Stimulated activated CD8-positive, alpha-beta memory T cell treated with anti-CD3 and anti-CD28 coated beads, Interleukin-7, amount 100 ng/mL, for 24 hours (primary cell): ENCODE data around the gene TPST1.
"Not testable (repeated sequence)": the region's sequence is repeated elsewhere in the genome, so short reads cannot be mapped to it uniquely, and the experiment has no call there.

Experiments
- DNase-seq: peaks from one replicate; pipeline ENCODE4 v3.0.0-alpha.2; 2020; ENCODE audit warnings: low read depth

TPST1 gene

DNA sequence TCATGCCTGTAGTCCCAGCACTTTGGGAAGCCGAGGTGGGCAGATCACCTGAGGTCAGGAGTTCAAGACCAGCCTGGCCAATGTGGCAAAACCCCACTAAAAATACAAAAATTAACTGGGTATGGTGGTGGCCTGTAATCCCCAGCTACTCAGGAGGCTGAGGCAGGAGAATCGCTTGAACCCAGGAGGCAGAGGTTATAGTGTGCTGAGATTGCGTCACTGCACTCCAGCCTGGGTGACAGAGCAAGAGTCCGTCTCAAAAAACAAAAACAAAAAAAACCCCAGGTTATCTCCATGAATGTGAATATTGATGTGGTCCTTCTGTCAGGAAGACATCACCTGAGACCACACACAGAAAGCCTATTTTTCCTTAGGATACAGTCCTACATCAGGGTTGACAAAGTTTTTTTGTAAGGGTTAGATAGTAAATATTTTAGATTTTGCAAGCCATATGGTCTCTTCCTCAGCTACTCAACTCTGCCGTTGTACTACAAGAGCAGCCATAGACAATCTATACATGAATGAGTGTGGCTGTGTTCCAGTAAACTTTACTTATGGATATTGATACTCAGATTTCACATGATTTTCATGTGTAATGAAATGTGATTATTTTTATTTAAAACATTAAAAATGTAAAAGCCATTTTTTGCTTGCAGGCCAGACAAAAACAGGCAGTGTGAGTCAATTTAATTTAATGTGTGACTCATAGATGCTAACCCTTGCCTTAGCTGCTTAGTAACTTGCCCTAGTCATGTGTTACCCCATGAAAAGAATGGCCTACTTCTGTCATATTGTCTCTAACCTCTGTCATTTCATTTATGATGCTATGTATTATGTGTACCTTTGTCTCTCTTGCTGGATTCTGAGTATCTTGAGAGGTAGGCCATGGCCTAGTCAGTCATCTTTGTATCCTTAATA is 78.1 kb downstream of the TPST1 start:
- no peak for DNase-seq

DNA sequence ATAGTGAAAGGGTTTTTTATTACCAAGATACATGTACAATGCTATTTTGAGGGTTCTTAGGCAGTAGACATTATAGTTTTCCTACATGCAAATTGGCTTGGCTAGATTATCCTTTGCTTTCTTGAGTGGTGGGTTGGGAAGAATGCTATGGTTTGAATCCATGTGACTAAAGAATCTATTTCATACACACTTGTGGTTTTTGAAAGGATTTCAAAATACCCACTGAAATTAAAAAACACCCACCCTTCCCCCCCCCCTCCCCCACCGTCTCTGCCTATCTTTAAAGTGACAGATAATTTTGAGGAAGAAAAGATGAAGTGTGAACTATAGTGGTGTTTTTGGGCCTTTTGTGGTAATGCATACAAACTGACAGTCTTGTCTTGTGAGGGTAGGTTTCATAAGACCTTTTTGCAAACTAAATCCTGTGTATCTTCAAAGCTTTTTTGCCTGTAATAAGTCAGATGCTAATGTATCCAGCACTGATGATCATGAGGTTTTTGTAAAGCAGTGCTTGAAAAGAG is 90.9 kb downstream of the TPST1 start:
- no peak for DNase-seq

DNA sequence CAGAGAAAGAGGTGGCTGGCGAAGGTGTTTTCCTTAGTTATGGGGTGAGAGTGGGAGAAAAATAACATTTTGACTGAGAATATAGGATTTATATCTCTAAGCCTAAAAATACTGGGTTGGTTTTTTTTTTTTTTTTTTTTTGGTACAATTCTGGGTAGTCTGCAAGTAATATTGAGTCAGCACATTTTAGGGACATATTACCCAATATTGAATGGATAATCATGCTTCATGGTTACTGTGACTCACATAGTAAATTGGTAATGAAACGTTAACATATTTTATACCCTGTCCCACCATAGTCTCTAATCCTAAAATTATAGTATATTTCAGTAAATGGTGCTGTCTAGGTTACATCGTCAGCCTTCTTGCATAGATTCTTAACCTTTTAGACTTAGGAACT is 91.4 kb downstream of the TPST1 start:
- no peak for DNase-seq

DNA sequence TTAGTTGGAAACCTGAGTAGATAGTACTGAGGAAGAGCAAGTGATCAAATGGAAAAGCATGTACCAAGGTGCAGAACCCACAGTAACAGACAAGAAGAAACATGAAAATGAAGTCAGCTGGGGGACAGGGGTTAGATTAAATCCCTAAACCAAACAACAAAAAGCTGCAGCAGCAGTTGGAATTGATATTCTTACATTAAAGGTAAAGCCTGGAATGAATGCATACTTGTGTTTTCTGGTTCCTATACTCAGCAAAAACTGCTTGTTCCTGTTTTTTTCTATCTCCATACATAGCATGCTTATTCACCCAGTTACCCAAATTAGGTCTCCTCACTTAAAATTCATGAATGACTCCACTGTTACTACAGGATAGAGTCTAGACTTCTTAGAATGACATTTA is 92.4 kb downstream of the TPST1 start:
- no peak for DNase-seq

DNA sequence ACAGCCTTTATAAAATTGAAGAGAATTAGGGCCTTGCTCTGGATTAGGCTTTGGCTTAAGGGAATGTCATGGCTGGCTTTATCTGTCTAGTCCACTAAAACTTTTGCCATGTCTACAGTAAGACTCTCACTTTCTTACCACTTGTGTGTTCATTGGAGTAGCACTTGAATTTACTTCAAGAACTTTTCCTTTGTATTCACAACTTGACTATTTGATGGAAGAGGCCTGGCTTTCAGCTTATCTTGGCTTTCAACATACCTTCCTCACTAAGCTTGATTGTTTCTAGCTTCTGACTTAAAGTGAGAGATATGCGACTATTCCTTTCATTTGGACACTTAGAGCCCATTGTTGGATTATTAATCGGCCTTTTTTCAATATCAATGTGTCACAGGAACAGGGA is 96.1 kb downstream of the TPST1 start:
- no peak for DNase-seq

DNA sequence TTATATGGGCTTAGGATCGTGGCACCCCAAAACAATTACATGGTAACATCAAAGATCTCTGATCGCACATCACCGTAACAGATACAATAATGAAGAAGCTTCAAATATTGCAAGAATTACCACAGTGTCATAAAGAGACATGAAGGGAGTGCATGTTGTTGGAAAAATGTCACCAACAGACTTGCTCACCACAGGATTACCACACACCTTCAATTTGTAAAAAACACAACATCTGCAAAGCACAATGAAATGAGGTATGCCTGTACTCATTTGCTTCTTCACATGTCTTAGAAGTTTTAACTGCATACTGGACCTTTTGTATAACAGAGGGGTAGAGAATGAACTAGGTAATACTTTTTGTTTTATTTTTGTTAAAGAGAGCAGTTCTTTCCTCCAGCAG is 96.6 kb downstream of the TPST1 start:
- DNase-seq = no peak

DNA sequence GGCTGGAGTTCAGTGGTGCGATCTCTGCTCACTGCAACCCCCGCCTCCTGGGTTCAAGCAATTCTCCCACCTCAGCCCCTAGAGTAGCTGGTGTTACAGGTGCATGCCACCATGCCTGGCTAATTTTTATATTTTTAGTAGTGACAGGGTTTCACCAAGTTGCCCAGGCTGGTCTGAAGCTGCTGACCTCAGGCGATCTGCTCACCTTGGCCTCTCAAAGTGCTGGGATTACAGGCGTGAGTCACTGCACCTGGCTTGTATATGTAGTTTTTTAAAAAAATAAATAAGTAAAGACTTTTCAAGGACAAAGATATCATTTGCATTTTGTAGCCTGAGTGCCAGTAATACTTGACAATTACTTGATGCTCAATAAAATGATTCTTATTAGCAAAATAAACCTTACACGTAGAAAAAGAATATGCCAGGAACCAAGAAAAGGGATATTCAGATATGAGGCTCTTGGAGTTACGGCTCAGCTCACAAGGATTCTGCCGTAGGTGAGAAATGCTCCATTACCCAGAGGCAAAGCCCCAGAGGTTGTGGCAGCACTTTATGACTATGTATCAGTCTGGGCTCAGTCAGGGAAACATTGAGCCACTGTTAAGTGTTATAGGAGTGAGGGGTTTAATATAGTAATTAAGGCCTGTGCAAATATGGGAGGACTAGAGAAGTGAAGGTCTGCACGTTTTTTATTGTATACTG is 98.5 kb downstream of the TPST1 start:
- DNase-seq = no peak

DNA sequence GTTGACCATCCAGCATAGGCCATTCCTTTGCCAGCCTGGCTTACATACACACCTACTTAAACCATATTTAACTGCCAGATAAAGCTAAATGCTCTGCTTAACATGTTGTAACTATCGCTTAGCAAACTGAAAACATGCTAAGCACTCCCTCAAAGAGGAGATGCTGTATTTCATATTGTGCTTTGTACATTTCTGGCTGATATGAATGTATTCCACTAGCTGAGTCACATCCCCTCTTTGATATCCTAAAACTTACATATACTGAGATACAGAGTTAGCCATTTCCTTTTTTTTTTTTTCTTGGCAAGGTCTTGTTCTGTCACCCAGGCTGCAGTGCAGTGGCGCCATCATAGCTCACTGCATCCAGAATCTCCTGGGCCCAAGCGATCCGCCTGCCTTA is 99.4 kb downstream of the TPST1 start:
- no peak for DNase-seq

DNA sequence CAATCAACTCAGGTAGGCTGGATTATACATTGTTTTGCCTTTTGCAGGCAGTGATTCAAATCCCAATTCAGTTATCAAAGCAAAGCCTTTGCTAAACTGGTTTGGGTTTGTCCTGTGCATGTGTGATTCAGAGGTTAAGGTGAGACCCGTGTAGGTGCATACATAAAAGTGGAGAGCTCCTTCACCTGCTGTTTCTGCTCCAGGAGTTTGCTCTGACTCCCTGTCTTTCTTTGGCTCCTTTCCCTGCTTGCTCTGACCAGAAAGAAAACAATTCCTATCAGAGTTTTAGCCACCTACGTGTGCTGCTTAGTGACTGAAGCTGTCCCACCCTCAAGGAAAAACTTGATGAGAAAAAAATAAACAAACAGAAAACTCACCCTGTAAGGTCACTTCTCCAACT is 101.1 kb downstream of the TPST1 start:
- DNase-seq = no peak

DNA sequence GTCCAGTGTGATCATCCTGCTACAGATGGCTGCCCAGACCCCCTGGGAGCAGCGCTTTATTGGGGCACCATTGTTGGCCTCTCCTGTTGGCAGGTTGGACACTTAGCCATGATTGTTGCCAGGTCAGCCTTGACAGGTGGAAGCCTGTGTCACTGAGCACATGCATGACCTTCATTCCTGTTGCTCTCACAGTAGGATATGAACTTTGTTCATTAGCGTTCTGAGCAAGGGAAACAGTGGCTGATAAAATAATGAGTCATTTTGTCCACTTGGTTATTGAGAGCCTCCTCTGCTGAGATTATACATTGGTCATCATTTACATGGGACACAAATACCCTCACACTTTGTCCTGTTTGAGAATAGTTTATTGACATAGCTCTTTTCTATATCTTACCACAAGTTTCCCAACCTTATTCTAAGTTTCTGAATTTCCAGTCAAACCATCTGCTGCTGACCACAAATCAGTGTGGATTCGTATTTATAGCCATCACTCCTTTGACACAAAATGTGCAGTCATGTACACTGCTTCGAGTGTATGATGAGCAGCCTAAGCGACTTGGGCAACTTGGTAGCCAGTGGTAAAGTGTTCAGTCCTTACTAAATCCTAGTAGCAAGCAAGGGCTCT is 102.6 kb downstream of the TPST1 start:
- no peak for DNase-seq

DNA sequence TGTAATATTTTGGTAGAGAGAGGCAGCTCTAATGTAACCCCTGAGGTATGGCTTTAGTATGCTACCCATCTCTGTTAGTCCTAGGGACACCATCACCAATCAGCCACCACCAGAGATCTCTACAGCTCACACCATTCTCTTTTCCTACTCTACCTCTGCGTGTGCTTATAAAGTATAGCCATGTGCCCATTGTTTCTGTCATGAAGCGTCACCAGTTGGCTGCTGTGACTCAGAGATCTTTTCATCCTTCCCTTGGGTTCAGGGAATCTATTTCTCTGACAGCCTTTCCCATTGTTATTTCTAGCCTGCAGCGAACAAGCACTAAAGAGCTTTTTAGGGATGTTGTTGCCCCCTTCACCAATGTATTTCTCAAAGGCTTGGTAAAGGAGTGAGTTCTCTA is 103.3 kb downstream of the TPST1 start:
- DNase-seq = no peak

DNA sequence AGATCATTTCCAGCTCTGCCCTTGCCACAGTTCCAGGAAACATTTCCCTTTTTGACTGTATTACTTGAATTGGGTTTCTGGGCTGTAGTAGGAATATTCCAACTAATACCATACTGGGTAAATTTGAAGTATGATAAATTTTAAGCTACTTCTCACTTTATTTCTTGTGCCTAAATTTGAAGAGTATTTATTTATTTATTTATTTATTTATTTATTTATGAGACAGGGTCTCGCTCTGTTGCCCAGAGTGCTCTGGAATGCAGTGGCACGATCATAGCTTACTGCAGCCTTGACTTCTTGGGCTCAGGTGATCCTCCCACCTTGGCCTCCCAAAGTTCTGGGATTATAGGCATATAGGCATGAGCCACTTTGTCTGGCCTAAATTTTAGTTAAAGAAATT is 105.5 kb downstream of the TPST1 start:
- DNase-seq = no peak

DNA sequence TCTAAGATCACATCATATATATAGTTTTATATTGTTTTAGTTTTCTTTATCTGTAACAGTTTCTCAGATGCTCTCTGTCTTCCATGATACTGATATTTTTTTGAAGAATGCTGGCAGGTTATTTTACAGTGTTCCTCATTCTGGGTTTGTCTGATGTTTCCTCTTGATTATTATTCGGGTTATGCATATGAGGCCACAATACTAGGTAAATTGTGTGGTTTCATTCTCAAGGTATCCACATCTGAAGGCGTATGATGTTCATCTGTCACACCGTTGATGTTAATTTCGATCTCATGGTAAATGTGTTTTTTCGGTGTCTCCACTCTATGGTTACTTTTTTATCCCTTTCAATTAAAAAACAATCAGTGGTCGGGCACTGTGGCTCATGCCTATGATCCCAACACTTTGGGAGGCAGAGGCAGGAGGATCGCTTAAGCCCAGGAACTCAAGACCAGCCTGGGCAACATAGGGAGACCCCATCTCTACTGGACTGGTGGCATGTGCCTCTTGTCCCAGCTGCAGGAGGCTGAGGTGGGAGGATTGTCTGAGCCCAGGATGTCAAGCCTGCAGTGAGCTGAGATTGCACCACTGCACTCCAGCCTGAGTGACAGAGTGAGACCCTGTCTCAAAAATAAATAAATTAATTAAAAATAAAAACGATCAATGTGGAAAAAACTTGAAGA is 108.9 kb downstream of the TPST1 start:
- no peak for DNase-seq

DNA sequence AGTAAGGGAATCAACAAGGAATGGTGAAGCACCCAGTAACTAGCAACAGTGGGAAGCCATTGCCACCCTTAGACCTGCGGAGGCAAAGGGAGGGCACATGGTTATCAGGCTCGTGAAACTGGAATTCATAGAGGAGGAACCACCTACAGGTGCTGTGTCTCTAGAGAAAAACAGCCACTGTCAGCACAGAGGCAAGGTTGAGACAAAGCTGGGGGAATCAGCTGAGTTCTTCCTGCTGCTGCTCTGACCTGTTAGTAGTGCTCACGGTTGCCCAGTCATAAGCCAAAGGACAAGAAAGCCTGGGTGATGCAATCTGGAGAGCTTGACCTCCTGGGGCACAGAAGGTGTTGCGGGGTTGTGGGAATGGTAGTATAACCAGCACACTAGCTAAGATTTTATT is 110.1 kb downstream of the TPST1 start:
- DNase-seq = no peak

DNA sequence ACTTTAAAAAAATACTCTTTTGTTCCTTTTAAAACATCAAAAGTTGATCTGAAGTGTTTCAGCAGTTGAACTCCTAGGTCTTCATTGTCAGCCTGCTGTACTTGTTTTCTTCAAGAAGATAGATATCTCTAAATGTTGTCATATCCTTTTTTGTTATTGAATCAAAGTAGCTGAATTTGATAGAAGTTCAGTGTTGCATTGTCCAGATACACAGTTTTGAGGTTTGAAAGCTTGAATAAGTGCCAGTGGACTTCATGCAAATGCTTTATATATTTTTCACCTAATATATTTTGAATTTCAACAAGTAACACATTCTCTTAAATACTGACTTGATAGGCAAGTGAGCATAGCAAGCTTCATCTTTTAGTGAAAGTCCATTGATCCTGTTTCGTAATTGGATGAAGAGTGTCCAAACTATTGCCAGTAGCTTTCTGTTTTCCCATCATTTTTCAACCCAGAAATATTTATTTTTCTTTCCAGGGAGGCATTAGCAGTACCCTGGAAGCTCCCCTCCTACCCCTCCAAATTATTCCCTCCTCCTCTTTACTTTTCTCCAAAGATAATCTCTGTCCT is 114.4 kb downstream of the TPST1 start:
- no peak for DNase-seq

DNA sequence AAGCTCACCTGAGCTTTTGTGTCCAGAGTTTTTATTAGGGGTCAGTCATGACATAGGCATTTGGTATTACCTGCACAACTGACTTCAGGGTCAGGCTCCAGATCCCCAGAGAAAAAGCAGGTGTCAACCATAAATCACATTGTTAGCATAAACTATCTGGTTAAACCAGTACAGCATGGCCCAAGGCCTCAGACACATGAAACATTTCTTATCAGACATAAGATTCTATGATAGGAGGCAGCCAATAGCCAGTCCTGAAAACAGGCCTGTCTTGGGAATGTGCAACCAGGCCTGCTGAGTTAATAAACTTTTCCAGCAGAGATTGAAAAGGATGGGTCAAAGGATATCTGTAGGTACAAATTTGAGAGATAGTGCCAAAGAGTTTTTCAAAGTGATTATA is 116.1 kb downstream of the TPST1 start:
- DNase-seq = no peak

DNA sequence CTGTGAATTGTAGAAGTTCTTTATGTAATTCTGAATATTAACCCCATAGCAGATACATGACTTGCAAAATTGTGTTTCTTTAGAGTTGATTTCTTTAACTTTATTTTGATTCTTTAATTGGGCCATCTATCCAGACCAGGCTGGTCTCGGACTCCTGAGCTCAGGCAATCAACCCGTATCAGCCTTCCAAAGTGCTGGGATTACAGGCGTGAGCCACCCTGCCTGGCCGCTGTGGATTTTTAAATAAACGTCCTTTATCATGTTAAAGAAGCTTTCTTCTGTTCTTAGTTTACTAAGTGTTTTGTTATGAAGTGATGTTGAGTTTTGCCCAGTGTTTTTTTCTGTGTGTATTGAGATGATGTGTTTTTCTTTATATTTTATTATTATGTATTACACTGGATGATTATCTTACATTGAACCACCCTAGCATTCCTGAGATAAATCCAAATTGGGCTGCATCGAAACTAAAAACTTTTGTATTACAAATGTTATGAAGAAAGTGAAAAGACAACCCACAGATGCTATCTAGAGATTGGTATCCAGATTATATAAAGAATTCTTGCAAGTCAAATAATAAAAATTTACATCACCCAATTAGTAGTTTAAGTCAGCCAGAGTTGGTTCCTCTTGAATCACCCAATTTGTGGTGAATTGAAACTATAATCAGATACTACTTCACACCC is 118.1 kb downstream of the TPST1 start:
- no peak for DNase-seq

DNA sequence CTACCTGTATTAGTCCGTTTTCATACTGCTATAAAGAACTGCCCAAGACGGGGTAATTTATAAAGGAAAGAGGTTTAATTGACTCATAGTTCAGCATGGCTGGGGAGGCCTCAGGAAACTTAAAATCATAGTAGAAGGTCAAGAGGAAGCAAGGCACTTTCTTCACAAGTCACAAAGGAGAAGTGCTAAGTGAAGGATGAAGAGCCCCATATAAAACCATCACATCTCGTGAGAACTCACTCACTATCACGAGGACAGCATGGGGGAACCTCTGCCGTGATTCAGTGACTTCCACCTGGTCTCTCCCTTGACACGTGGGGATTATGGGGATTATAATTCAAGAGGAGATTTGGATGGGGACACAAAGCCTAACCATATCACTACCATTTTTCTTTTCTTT is 119.9 kb downstream of the TPST1 start:
- DNase-seq = not testable (repeated sequence)

DNA sequence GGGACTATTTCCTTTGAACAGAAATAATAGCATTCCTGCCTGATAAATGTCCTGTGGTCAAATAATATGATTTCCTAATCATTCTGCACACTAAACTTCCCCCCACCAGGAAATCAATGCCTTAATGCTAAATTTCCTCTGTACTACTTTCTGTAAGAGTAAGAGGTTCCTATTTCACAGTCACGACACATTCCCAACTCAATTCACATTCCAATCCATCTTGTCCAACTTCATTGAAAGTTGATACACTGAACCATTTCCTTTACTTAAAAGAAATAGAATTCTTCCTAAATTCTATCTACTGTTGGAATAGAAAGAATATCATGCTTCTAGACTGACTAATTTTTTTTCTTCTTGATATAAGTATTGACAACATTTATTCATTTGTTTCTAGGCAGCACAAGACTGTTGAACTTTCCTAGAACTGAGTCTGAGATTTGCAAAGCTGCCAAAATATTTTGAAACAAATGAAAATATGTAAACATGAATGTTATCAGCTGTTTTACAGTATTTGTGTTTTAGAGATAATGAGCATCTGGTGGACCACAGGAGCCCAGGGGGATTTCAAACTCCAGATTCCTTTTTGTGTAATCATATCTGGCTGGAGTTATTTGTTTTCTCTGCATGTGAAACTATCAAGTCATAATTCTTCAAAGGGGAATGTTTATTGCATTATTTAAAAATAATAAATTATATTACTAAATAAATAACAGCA is 121.5 kb downstream of the TPST1 start:
- no peak for DNase-seq

DNA sequence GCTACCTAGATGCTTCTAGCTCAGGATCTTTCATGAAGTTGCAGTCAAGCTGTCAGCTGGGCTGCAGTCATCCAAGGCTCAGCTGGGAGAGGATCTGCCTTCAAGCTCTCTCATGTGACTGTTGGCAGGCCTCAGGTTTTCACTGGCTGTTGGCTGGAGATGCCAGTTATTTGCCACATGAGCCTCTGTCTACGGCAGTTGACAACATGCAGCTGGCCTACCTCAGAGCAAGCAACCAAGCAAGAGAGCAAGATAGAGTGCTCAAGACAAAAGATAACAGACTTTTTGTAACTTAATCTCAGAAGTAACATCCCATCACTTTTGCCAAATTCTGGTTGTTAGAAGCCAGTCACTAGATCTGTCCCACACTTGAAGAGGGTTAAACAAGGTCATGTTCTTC is 125.8 kb downstream of the TPST1 start:
- no peak for DNase-seq

DNA sequence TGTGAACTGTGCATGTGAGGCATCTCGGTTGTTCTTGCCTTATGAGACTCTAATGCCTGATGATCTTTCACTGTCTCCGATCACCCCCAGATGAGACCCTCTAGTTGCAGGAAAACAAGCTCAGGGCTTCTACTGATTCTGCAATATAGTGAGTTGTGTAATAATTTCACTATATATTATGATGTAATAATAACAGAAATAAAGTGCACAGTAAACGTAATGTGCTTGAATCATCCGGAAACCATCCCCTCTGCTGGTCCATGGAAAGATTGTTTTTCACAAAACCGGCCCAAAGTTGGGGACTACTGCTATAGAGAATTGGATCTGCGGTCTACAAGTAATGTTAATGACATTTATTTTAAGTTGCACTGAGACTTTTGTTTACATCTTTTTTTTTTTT is 126.7 kb downstream of the TPST1 start:
- no peak for DNase-seq
